ENCODE measurements around the gene UBXN6.

The UBXN6 gene

GRCh38 chr19:4415352-4415751 is 42.2 kb downstream of the UBXN6 start:
- H3K27ac ChIP-seq: no peak overlapping the region
- TF ChIP-seq CTCF (conservative IDR thresholded peaks at IDR 0.05): no peak

GRCh38 chr19:4414800-4415321 is 42.7 kb downstream of the UBXN6 start:
- TF ChIP-seq CTCF (conservative IDR thresholded peaks at IDR 0.05): no peak
- no peak overlapping the region for H3K27ac ChIP-seq

- TF ChIP-seq CTCF (conservative IDR thresholded peaks at IDR 0.05): no peak
- no peak overlapping the region for H3K27ac ChIP-seq
Measured at GRCh38 chr19:4414144-4414799, 43.3 kb downstream of the UBXN6 start.

GRCh38 chr19:4413588-4413987 is 44.0 kb downstream of the UBXN6 start:
- TF ChIP-seq CTCF (conservative IDR thresholded peaks at IDR 0.05): no peak
- no peak overlapping the region for H3K27ac ChIP-seq

GRCh38 chr19:4409123-4409933 is 48.3 kb downstream of the UBXN6 start:
- TF ChIP-seq CTCF (conservative IDR thresholded peaks at IDR 0.05): no peak

GRCh38 chr19:4406626-4407025 is 51.0 kb downstream of the UBXN6 start:
- peak overlapping the region; percentile 82 for H3K27ac ChIP-seq
- no peak for TF ChIP-seq CTCF (conservative IDR thresholded peaks at IDR 0.05)

More at GRCh38 chr19:4409123-4409933, 48.3 kb downstream of the UBXN6 start:
- peak overlapping the region; percentile 1; the same call in 1 of the 2 replicates for H3K27ac ChIP-seq

- H3K27ac ChIP-seq: peak overlapping the region; percentile 82
- no peak for TF ChIP-seq CTCF (conservative IDR thresholded peaks at IDR 0.05)
Measured at GRCh38 chr19:4405977-4406376, 51.6 kb downstream of the UBXN6 start.

Data from VCaP (cell line).